HK-2 (cell line): Measurements from ENCODE around the gene HOXD12.

Source experiments
- DNase-seq: peaks from one replicate; pipeline ENCODE4 v3.0.0-alpha.2; 2018; ENCODE audit not compliant: unreplicated experiment

HOXD12 gene

GRCh38 chr2:176131848-176132158, 32.2 kb downstream of the HOXD12 start:
- DNase-seq, result no peak

- DNase-seq, result no peak
These were observed 32.9 kb downstream of the HOXD12 start for GRCh38 chr2:176132205-176133171.

- no peak for DNase-seq
These were observed 33.8 kb downstream of the HOXD12 start for GRCh38 chr2:176133389-176133788.

- DNase-seq, result no peak
These were observed 34.4 kb downstream of the HOXD12 start for GRCh38 chr2:176134035-176134434.

- no peak for DNase-seq
These were observed 35.4 kb downstream of the HOXD12 start for GRCh38 chr2:176135035-176135440.

GRCh38 chr2:176136374-176137251, 37.0 kb downstream of the HOXD12 start:
- peak; percentile 46 for DNase-seq

- no peak for DNase-seq
These were observed 37.6 kb downstream of the HOXD12 start for GRCh38 chr2:176137252-176137580.

- no peak for DNase-seq
These were observed 38.3 kb downstream of the HOXD12 start for GRCh38 chr2:176137906-176138305.

- DNase-seq, result no peak
These were observed 38.9 kb downstream of the HOXD12 start for GRCh38 chr2:176138526-176138922.

GRCh38 chr2:176138923-176139660, 39.5 kb downstream of the HOXD12 start:
- no peak for DNase-seq

- no peak for DNase-seq
These were observed 40.3 kb downstream of the HOXD12 start for GRCh38 chr2:176139661-176140512.

- peak; percentile 86 for DNase-seq
These were observed 41.1 kb downstream of the HOXD12 start for GRCh38 chr2:176140513-176141317.

- DNase-seq, result no peak
These were observed 42.7 kb downstream of the HOXD12 start for GRCh38 chr2:176142281-176142680.

- DNase-seq, result no peak
These were observed 45.7 kb downstream of the HOXD12 start for GRCh38 chr2:176145085-176145969.

GRCh38 chr2:176146101-176146500, 46.5 kb downstream of the HOXD12 start:
- DNase-seq, result no peak

- no peak for DNase-seq
These were observed 47.0 kb downstream of the HOXD12 start for GRCh38 chr2:176146645-176147044.

GRCh38 chr2:176147210-176147799, 47.7 kb downstream of the HOXD12 start:
- DNase-seq, result no peak

GRCh38 chr2:176147800-176148496, 48.4 kb downstream of the HOXD12 start:
- DNase-seq, result no peak
